ENCODE measurements around the gene KAT5. TPM values are rescaled to one million over a fixed set of nuclear protein-coding genes. Genes with fewer than 3 reads are reported as not detected.
A peak's percentile ranks its signal among the peaks of the same experiment; 100 is the strongest.

KAT5 gene
- total RNA-seq, 1 experiment from 2014 or later = 49.6 TPM

DNA sequence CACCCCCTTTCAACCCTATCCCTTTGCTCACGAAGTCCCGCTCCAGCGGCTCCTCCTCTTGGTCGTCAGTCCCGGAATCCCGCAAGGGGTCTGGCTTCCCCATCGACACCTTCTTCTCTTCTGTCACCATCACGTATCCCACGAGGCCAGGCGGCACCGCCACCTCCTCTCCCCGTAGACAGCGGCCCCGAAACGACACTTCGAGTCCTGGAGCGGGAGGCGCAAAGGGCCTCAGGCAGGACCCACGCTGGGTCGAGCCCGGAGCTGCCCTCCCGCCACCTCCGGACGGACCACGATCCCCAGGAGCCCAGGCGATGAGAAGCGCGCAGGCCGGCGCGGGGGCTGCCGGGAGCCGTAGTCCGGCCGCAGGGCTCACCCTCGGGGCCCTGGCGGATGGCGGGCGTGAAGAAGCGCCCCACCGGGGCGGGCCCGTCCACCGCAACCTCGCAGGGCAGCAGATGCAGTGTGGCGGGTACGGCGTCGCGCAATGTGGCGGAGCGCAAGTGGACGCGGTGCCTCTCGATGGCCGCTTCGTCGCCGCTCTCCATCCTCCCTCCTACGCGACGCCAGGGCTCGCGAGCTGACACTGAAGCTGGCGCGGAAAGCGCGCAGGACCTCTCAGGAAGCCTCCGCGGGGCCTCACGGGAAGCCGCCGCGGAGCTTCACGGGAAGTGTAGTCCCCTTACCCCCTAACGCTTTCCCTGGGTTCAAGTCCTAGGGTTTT lies 8.3 kb downstream of the KAT5 start, which contains the start of gene RNASEH2C:
RNASEH2C (minus strand) TSS at position 588 of the 724 bp plus-strand sequence; CDS start at position 548, 40 bp downstream.
- TSS peak; percentile 51 for BruUV-seq (replicated peaks)
- Histone ChIP-seq H3K27ac (no peak within 1 kb of the TSS), H3F3A (ENCODE audit: insufficient read depth, low read depth) (peaks cover 20% of the 10 kb centered on the region; the same call in 1 of the 2 replicates), H3K4me2 (peak within 1 kb of the TSS; percentile 83), H3K4me3 (peak within 1 kb of the TSS; percentile 90), H3K79me2 (ENCODE audit: low read depth) (peaks cover 23% of the 10 kb centered on the region), H3K4me1 (replicated peaks; ENCODE audit: insufficient read depth) (peaks cover 9% of the 10 kb centered on the region), H3K27me3 (ENCODE audit: insufficient read depth, low read depth) (no peaks in the 10 kb centered on the region), H3K9me2 (ENCODE audit: insufficient read depth) (no peaks in the 10 kb centered on the region), H3K9me3 (ENCODE audit: insufficient read depth, low read depth) (no peaks in the 10 kb centered on the region), H2AFZ (peak within 1 kb of the TSS; percentile 85), H4K20me1 (ENCODE audit: insufficient read depth) (0 out of 2 replicates have a peak, but pooled peaks cover 9% of the 10 kb centered on the region), H3K36me3 (ENCODE audit: low read depth) (no peaks in the 10 kb centered on the region)
- intact Hi-C loops (cut with micrococcal nuclease; ENCODE audit: unreplicated experiment) = no loop called here
- ChIA-PET POLR2A (ENCODE audit: unreplicated experiment) (interaction anchor here (0.6 to 1.3 kb wide), 9 partner anchors 8 to 1863 kb away, joined by 3 to 20 read pairs (median 4); partner anchors contain the start of gene KAT5), CTCF (interaction anchor here (0.6 to 1.6 kb wide), 2 partner anchors 59 to 668 kb away, joined by 4 to 12 read pairs; no protein-coding TSS in a partner anchor)
- DNase-seq = peak; percentile 75 to 80
- TF ChIP-seq, protein P1, sequence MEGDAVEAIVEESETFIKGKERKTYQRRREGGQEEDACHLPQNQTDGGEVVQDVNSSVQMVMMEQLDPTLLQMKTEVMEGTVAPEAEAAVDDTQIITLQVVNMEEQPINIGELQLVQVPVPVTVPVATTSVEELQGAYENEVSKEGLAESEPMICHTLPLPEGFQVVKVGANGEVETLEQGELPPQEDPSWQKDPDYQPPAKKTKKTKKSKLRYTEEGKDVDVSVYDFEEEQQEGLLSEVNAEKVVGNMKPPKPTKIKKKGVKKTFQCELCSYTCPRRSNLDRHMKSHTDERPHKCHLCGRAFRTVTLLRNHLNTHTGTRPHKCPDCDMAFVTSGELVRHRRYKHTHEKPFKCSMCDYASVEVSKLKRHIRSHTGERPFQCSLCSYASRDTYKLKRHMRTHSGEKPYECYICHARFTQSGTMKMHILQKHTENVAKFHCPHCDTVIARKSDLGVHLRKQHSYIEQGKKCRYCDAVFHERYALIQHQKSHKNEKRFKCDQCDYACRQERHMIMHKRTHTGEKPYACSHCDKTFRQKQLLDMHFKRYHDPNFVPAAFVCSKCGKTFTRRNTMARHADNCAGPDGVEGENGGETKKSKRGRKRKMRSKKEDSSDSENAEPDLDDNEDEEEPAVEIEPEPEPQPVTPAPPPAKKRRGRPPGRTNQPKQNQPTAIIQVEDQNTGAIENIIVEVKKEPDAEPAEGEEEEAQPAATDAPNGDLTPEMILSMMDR (conservative IDR thresholded peaks at IDR 0.05) = no peak
- no peak for TF ChIP-seq EZH2 (IDR thresholded peaks at IDR 0.05; ENCODE audit: low read depth)

DNA sequence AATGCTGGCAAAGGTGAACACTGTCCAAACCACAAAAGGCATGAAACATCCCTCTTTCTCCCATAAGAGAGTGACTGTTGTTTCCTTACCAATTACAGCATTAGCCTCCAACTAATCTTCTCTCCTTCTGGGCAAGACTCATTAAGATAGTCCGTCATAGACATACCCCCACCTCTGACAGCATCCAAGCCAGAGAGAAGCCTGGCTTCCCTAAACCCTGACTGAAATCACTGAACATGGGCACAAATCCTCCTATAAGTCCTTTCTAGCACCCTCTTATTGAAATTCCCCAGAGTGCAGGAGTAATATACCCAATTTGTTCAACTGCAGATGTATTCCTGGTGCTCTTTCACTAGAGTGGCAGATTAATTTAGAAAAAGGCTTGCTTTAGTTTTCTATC lies 10.2 kb downstream of the KAT5 start:
- Histone ChIP-seq H4K20me1 (ENCODE audit: insufficient read depth) (0 out of 2 replicates have a peak, but pooled peaks cover 9% of the 10 kb centered on the region), H2AFZ (no peak overlapping the region), H3K4me3 (no peak overlapping the region), H3K36me3 (ENCODE audit: low read depth) (no peaks in the 10 kb centered on the region), H3K4me2 (no peak overlapping the region), H3K4me1 (replicated peaks; ENCODE audit: insufficient read depth) (peaks cover 9% of the 10 kb centered on the region), H3K79me2 (ENCODE audit: low read depth) (peaks cover 23% of the 10 kb centered on the region), H3K9me2 (ENCODE audit: insufficient read depth) (no peaks in the 10 kb centered on the region), H3F3A (ENCODE audit: insufficient read depth, low read depth) (peaks cover 16% of the 10 kb centered on the region; the same call in 1 of the 2 replicates), H3K27ac (no peak overlapping the region), H3K9me3 (ENCODE audit: insufficient read depth, low read depth) (no peaks in the 10 kb centered on the region), H3K27me3 (ENCODE audit: insufficient read depth, low read depth) (no peaks in the 10 kb centered on the region)
- BruUV-seq (replicated peaks) = no TSS peak
- intact Hi-C loops (cut with micrococcal nuclease; ENCODE audit: unreplicated experiment) = no loop called here
- DNase-seq = peak in 1 of 2 experiments; percentile 15
- CTCF ChIA-PET = no interaction called here
- no peak for TF ChIP-seq EZH2 (IDR thresholded peaks at IDR 0.05; ENCODE audit: low read depth)
- TF ChIP-seq, protein P1 (conservative IDR thresholded peaks at IDR 0.05) = no peak
- POLR2A ChIA-PET (ENCODE audit: unreplicated experiment) = interaction anchor here (0.7 kb wide), 2 partner anchors 118 to 590 kb away, joined by 3 to 4 read pairs; no protein-coding TSS in a partner anchor

DNA sequence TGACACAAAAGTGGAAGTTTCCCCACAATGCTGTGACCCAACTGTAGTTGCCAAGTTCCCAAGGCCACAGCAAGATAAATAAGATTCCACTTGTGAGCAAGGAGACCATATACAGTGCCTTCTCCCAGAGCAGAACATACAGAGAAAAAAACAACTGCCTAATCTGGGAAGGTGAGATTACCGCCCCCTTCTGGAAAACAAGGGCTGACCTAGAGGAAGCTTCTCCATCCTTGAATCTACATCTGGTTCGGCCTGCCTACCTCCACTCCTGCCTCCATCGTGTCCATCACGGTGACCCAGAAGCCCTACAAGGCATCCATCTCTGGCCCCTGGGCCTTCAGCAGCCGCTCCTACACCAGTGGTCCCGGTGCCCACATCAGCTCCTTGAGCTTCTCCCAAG lies 14.6 kb downstream of the KAT5 start:
- ChIA-PET CTCF (interaction anchor here (0.6 kb wide), 1 partner anchor 241 kb away, joined by 8 read pairs; no protein-coding TSS in a partner anchor), POLR2A (ENCODE audit: unreplicated experiment) (no interaction called here)
- H3K9me2 ChIP-seq (ENCODE audit: insufficient read depth) = no peaks in the 10 kb centered on the region
- H3K27me3 ChIP-seq (ENCODE audit: insufficient read depth, low read depth) = peaks cover 6% of the 10 kb centered on the region; the same call in 1 of the 2 replicates
- no peak overlapping the region for H3K4me3 ChIP-seq
- H3K4me2 ChIP-seq = no peak overlapping the region
- H3K36me3 ChIP-seq (ENCODE audit: low read depth) = no peaks in the 10 kb centered on the region
- peak in 1 of 2 experiments; percentile 31 for DNase-seq
- BruUV-seq (replicated peaks) = no TSS peak
- TF ChIP-seq, protein P1 (conservative IDR thresholded peaks at IDR 0.05) = no peak
- TF ChIP-seq EZH2 (IDR thresholded peaks at IDR 0.05; ENCODE audit: low read depth) = no peak
- H3K79me2 ChIP-seq (ENCODE audit: low read depth) = no peaks in the 10 kb centered on the region
- intact Hi-C loops (cut with micrococcal nuclease; ENCODE audit: unreplicated experiment) = no loop called here
- no peak overlapping the region for H3K27ac ChIP-seq
- H3K4me1 ChIP-seq (replicated peaks; ENCODE audit: insufficient read depth) = no peaks in the 10 kb centered on the region
- no peak overlapping the region for H2AFZ ChIP-seq
- H3F3A ChIP-seq (ENCODE audit: insufficient read depth, low read depth) = peaks cover 11% of the 10 kb centered on the region; the same call in 1 of the 2 replicates
- H3K9me3 ChIP-seq (ENCODE audit: insufficient read depth, low read depth) = 0 out of 2 replicates have a peak, but pooled peaks cover 4% of the 10 kb centered on the region
- no peaks in the 10 kb centered on the region for H4K20me1 ChIP-seq (ENCODE audit: insufficient read depth)
